Activated CD8-positive, alpha-beta T cell treated with anti-CD3 and anti-CD28 coated beads for 36 hours (primary cell): ENCODE measurements around the gene PLCL2. TPM values are rescaled to one million over a fixed set of nuclear protein-coding genes. Genes with fewer than 3 reads are reported as not detected.
"Not testable (repeated sequence)": the region's sequence is repeated elsewhere in the genome, so short reads cannot be mapped to it uniquely, and the experiment has no call there.

Source experiments
- ATAC-seq: fragments of 200-7000 bp; cut with Tn5 transposase; one replicate; pipeline ENCODE4 v1.10.0; 2021; ENCODE audit warnings: mild to moderate bottlenecking, moderate library complexity
- CTCF ChIA-PET: fragments of 350-600 bp; sonication (Branson Sonifier 250); formaldehyde crosslinking; loops from one replicate; lab custom pipeline; 2021; ENCODE audit warnings: antibody characterized with exemption; lab: Charles Lee
- POLR2A ChIA-PET: fragments of 350-600 bp; sonication (Branson Sonifier 250); formaldehyde crosslinking; loops from one replicate; lab custom pipeline; 2021; ENCODE audit warnings: antibody characterized with exemption; lab: Charles Lee
- DNase-seq: peaks from one replicate; pipeline ENCODE4 v3.0.0-alpha.2; 2020
- H3K27ac Mint-ChIP-seq: one replicate; pipeline ENCODE4 v1.8.0; 2021; ENCODE audit warnings: mild to moderate bottlenecking, mixed read lengths
- H3K27me3 Mint-ChIP-seq: one replicate; pipeline ENCODE4 v1.8.0; 2021; ENCODE audit warnings: mixed read lengths
- H3K36me3 Mint-ChIP-seq: one replicate; pipeline ENCODE4 v1.8.0; 2021; ENCODE audit warnings: low read depth, mixed read lengths
- H3K4me1 Mint-ChIP-seq: one replicate; pipeline ENCODE4 v1.8.0; 2021; ENCODE audit warnings: low read depth, mixed read lengths
- H3K4me3 Mint-ChIP-seq: one replicate; pipeline ENCODE4 v1.8.0; 2021; ENCODE audit warnings: mild to moderate bottlenecking, moderate library complexity, mixed read lengths
- H3K9me3 Mint-ChIP-seq: one replicate; pipeline ENCODE4 v1.8.0; 2021; ENCODE audit warnings: mixed read lengths
- intact Hi-C: fragments of 100-400 bp; cut with micrococcal nuclease; formaldehyde crosslinking; loops from one replicate; pipeline ENCODE4 v1.10.0; 2022
- total RNA-seq, 2 experiments: library from RNA; stranded (reverse); gene quantifications; one replicate each; pipeline ENCODE4 v1.2.3, GENCODE V29; 2021
- TF ChIP-seq, protein P1 (sequence below): fragments of 200-600 bp; IDR thresholded peaks from one replicate; pipeline ENCODE4 v1.8.0; 2022; ENCODE audit warnings: antibody characterized with exemption, mild to moderate bottlenecking

Gene PLCL2
- total RNA-seq, 2 experiments from 2014 or later = 19.4 to 19.7 TPM

DNA sequence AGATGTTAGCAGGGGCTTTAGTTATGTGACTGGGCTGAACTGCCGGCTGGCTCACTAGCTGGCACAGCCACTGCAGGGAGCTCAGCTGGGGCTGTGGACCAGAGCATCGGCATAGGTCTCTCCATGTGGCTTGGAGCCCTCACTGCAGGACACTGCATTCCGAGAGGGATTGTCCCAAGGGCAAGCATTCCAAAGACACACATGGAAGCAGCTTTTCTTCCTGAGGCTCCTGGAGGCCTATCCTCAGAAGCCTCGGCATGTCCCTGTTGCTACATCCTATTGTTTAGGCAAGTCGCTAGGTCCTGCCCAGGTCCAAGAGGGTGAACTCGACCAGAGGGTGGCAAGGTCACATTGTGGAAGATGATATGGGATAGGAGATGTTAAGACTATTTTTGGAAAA, 209.8 kb downstream of the PLCL2 start:
- intact Hi-C loops = no loop called here
- POLR2A ChIA-PET = no interaction called here
- H3K9me3 Mint-ChIP-seq = no peaks in the 10 kb centered on the region
- CTCF ChIA-PET = no interaction called here
- H3K36me3 Mint-ChIP-seq = peaks cover 12% of the 10 kb centered on the region
- no peaks in the 10 kb centered on the region for H3K27me3 Mint-ChIP-seq
- H3K4me1 Mint-ChIP-seq = no peaks in the 10 kb centered on the region
- no peak overlapping the region for H3K27ac Mint-ChIP-seq
- no peak for DNase-seq
- H3K4me3 Mint-ChIP-seq = no peak overlapping the region
- TF ChIP-seq, protein P1, sequence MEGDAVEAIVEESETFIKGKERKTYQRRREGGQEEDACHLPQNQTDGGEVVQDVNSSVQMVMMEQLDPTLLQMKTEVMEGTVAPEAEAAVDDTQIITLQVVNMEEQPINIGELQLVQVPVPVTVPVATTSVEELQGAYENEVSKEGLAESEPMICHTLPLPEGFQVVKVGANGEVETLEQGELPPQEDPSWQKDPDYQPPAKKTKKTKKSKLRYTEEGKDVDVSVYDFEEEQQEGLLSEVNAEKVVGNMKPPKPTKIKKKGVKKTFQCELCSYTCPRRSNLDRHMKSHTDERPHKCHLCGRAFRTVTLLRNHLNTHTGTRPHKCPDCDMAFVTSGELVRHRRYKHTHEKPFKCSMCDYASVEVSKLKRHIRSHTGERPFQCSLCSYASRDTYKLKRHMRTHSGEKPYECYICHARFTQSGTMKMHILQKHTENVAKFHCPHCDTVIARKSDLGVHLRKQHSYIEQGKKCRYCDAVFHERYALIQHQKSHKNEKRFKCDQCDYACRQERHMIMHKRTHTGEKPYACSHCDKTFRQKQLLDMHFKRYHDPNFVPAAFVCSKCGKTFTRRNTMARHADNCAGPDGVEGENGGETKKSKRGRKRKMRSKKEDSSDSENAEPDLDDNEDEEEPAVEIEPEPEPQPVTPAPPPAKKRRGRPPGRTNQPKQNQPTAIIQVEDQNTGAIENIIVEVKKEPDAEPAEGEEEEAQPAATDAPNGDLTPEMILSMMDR = no peak
- no peak for ATAC-seq

DNA sequence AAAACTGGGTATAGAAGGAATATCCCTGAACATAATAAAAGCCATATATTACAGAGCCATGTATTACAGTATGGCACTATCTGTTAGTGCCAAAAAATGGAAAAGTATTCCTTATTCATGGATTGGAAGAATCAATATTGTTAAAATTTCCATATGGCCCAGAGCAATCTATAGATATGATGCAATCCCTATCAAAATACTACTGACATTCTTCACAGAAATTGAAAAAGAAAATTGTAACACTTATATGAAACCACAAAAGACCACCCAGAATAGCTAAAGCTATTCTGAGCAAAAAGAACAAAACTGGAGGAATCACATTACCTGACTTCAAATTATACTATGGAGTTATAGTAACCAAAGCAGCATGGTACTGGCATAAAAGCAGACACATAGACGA, 218.8 kb downstream of the PLCL2 start:
- DNase-seq (no peak), ATAC-seq (no peak)
- POLR2A ChIA-PET = no interaction called here
- intact Hi-C loops = no loop called here
- peaks cover 4% of the 10 kb centered on the region for H3K36me3 Mint-ChIP-seq
- peaks cover 3% of the 10 kb centered on the region for H3K4me1 Mint-ChIP-seq
- TF ChIP-seq, protein P1 = no peak
- no peak overlapping the region for H3K27ac Mint-ChIP-seq
- H3K9me3 Mint-ChIP-seq = peaks cover 28% of the 10 kb centered on the region
- CTCF ChIA-PET = no interaction called here
- H3K4me3 Mint-ChIP-seq = no peak overlapping the region
- H3K27me3 Mint-ChIP-seq = no peaks in the 10 kb centered on the region

GRCh38 chr3:17106801-17107200, 222.0 kb downstream of the PLCL2 start:
- ATAC-seq, H3K4me3 Mint-ChIP-seq, H3K27ac Mint-ChIP-seq, H3K27me3 Mint-ChIP-seq, H3K36me3 Mint-ChIP-seq, intact Hi-C loops, POLR2A ChIA-PET, DNase-seq, CTCF ChIA-PET: not testable (repeated sequence)
- H3K9me3 Mint-ChIP-seq = peaks cover 18% of the 10 kb centered on the region
- H3K4me1 Mint-ChIP-seq = peaks cover 11% of the 10 kb centered on the region

DNA sequence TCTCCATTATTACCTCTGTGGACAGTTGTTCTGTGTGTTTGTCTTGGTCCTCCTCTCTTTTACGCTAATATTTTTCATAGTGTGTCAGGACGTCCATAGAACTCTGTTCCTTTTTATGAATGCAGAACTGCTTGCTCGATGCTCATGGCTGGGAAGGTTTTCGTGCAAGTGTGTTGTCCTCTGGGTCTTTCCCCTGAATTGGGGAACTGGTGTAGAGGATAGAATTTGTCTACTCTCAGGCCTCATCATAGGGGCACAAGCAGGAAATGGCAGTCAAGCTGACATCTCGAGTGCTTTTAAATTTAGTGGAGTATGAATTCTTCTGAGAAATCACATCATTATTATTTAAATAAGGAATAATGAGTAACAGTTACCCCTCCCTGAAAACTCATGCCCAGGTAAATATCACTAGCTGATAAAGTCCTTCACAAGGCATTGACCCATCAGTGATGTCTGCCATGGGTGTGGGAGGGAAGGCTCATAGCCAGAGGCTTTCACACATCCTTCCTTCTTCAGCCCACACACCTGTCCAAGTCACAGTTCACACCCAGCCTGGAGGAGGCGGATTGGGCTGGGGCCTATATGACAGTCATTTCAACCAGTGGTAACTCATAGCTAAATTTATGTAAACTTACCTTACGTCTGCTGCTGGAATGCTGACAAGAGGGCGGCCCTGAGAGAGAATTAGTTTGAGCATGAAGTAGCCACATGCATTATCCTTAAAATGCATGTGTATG, 226.1 kb downstream of the PLCL2 start:
- Mint-ChIP-seq H3K27me3 (no peaks in the 10 kb centered on the region), H3K4me3 (no peak overlapping the region), H3K27ac (no peak overlapping the region), H3K4me1 (peaks cover 11% of the 10 kb centered on the region), H3K36me3 (no peaks in the 10 kb centered on the region), H3K9me3 (peaks cover 9% of the 10 kb centered on the region)
- ChIA-PET CTCF (no interaction called here), POLR2A (no interaction called here)
- ATAC-seq = peak; percentile 67
- DNase-seq = peak; percentile 33
- intact Hi-C loops = no loop called here
- TF ChIP-seq, protein P1 = no peak

- H3K4me1 Mint-ChIP-seq = peaks cover 11% of the 10 kb centered on the region
- intact Hi-C loops = no loop called here
- H3K9me3 Mint-ChIP-seq = peaks cover 6% of the 10 kb centered on the region
- DNase-seq (peak; percentile 11), ATAC-seq (peak; percentile 45)
- ChIA-PET CTCF (no interaction called here), POLR2A (no interaction called here)
- no peak overlapping the region for H3K4me3 Mint-ChIP-seq
- H3K27ac Mint-ChIP-seq = no peak overlapping the region
- TF ChIP-seq, protein P1 = no peak
- H3K36me3 Mint-ChIP-seq = no peaks in the 10 kb centered on the region
- no peaks in the 10 kb centered on the region for H3K27me3 Mint-ChIP-seq
Observed at GRCh38 chr3:17111586-17111985, 226.8 kb downstream of the PLCL2 start.
